Measurements from ENCODE around the gene HOXB8. TPM values are rescaled to one million over a fixed set of nuclear protein-coding genes. Genes with fewer than 3 reads are reported as not detected.

The HOXB8 gene
- total and polyA plus RNA-seq, 2 of the 13 experiments (the other 11 are each of a cell fraction or from before 2014, with no cell fraction given): not detected

DNA sequence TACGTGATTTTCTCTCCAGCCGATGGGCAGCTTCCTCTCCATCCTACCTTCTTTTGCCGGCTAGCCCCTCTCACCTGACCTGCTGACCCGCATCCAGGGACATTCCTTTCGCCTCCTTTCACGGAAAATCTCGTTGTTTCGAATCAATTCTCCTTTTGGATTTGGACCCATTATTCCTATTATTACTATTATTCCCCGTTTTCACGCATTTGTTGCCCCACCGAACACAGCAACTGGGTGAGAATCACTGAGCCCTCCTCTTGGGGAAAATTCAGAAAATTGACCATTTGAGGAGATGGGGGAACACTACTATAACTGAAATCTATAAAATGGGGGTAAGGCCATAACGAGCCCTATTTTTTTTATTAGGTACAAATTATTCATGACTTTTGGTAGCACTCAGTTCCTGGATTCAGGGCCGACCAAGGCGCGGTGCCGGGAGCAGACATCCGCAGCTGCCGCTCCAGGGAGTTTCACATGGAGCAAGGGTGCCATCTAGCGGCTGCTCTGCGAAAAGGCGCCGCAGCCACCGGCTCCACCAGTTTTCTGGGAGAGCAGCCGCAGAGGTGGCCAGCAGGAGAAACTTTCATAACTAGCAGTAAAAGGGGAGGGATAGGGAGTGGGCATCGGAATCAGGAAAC lies 3.3 kb upstream of the HOXB8 start (continued):
- TF ChIP-seq KDM2A (CRISPR knock-in tag; IDR thresholded peaks at IDR 0.05; ENCODE audit: borderline replicate concordance, low read depth) (peak; percentile 85; the same call in 1 of the 2 replicates), ZNF629 (CRISPR knock-in tag; conservative IDR thresholded peaks at IDR 0.05) (no peak), ZNF354B (CRISPR knock-in tag; IDR thresholded peaks at IDR 0.05) (no peak), ZNF501 (CRISPR knock-in tag; IDR thresholded peaks at IDR 0.05) (peak; percentile 76; the same call in 1 of the 2 replicates), CBX2 (IDR thresholded peaks at IDR 0.05; ENCODE audit: low read depth, low read length) (no peak), CBX2 (CRISPR knock-in tag; IDR thresholded peaks at IDR 0.05; ENCODE audit: low read depth) (peak; percentile 28; the same call in 1 of the 2 replicates), CHD2 (IDR thresholded peaks at IDR 0.05; ENCODE audit: low read depth, low read length) (no peak), IRF2 (CRISPR knock-in tag; IDR thresholded peaks at IDR 0.05) (peak; percentile 43; the same call in 1 of the 2 replicates), GTF2F1 (IDR thresholded peaks at IDR 0.05; ENCODE audit: low read length) (peak; percentile 34; the same call in 1 of the 2 replicates), CBFB (CRISPR knock-in tag; IDR thresholded peaks at IDR 0.05) (0 out of 2 replicates have a peak, but pooled peaks have one; percentile 32), RNF2 (conservative IDR thresholded peaks at IDR 0.05; ENCODE audit: low read depth) (peak; percentile 67; the same call in 1 of the 2 replicates), STAG1 (CRISPR knock-in tag; IDR thresholded peaks at IDR 0.05) (peak; percentile 94), RELA (CRISPR knock-in tag; IDR thresholded peaks at IDR 0.05) (peak; percentile 67; the same call in 1 of the 2 replicates), NFKB2 (CRISPR knock-in tag; IDR thresholded peaks at IDR 0.05; ENCODE audit: borderline replicate concordance) (peak; percentile 40; the same call in 1 of the 2 replicates), GATAD1 (CRISPR knock-in tag; IDR thresholded peaks at IDR 0.05) (0 out of 2 replicates have a peak, but pooled peaks have one; percentile 35), ZNF350 (CRISPR knock-in tag; IDR thresholded peaks at IDR 0.05; ENCODE audit: borderline replicate concordance, low read depth) (peak; percentile 60; the same call in 1 of the 2 replicates), ZFP36 (IDR thresholded peaks at IDR 0.05; ENCODE audit: borderline replicate concordance, low read depth, low read length, partially characterized antibody) (peak; percentile 72), TSC22D2 (CRISPR knock-in tag; IDR thresholded peaks at IDR 0.05; ENCODE audit: borderline replicate concordance) (0 out of 2 replicates have a peak, but pooled peaks have one; percentile 42), ETV5 (CRISPR knock-in tag; IDR thresholded peaks at IDR 0.05; ENCODE audit: borderline replicate concordance) (peak; percentile 44; the same call in 1 of the 2 replicates), MTF2 (CRISPR knock-in tag; IDR thresholded peaks at IDR 0.05; ENCODE audit: borderline replicate concordance) (peak; percentile 100), ZSCAN22 (CRISPR knock-in tag; IDR thresholded peaks at IDR 0.05) (no peak)
- TF ChIP-seq, protein P1, sequence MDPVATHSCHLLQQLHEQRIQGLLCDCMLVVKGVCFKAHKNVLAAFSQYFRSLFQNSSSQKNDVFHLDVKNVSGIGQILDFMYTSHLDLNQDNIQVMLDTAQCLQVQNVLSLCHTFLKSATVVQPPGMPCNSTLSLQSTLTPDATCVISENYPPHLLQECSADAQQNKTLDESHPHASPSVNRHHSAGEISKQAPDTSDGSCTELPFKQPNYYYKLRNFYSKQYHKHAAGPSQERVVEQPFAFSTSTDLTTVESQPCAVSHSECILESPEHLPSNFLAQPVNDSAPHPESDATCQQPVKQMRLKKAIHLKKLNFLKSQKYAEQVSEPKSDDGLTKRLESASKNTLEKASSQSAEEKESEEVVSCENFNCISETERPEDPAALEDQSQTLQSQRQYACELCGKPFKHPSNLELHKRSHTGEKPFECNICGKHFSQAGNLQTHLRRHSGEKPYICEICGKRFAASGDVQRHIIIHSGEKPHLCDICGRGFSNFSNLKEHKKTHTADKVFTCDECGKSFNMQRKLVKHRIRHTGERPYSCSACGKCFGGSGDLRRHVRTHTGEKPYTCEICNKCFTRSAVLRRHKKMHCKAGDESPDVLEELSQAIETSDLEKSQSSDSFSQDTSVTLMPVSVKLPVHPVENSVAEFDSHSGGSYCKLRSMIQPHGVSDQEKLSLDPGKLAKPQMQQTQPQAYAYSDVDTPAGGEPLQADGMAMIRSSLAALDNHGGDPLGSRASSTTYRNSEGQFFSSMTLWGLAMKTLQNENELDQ (CRISPR knock-in tag; IDR thresholded peaks at IDR 0.05; ENCODE audit: borderline replicate concordance): no peak
- TF ChIP-seq, protein P2, sequence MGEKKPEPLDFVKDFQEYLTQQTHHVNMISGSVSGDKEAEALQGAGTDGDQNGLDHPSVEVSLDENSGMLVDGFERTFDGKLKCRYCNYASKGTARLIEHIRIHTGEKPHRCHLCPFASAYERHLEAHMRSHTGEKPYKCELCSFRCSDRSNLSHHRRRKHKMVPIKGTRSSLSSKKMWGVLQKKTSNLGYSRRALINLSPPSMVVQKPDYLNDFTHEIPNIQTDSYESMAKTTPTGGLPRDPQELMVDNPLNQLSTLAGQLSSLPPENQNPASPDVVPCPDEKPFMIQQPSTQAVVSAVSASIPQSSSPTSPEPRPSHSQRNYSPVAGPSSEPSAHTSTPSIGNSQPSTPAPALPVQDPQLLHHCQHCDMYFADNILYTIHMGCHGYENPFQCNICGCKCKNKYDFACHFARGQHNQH (CRISPR knock-in tag; IDR thresholded peaks at IDR 0.05): peak; percentile 75; the same call in 1 of the 2 replicates
- TF ChIP-seq, protein P3, sequence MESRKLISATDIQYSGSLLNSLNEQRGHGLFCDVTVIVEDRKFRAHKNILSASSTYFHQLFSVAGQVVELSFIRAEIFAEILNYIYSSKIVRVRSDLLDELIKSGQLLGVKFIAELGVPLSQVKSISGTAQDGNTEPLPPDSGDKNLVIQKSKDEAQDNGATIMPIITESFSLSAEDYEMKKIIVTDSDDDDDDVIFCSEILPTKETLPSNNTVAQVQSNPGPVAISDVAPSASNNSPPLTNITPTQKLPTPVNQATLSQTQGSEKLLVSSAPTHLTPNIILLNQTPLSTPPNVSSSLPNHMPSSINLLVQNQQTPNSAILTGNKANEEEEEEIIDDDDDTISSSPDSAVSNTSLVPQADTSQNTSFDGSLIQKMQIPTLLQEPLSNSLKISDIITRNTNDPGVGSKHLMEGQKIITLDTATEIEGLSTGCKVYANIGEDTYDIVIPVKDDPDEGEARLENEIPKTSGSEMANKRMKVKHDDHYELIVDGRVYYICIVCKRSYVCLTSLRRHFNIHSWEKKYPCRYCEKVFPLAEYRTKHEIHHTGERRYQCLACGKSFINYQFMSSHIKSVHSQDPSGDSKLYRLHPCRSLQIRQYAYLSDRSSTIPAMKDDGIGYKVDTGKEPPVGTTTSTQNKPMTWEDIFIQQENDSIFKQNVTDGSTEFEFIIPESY (CRISPR knock-in tag; IDR thresholded peaks at IDR 0.05): 0 out of 2 replicates have a peak, but pooled peaks have one; percentile 37
- TF ChIP-seq, protein P4, sequence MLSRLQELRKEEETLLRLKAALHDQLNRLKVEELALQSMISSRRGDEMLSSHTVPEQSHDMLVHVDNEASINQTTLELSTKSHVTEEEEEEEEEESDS (CRISPR knock-in tag; IDR thresholded peaks at IDR 0.05; ENCODE audit: borderline replicate concordance): no peak

Data from HepG2 (cell line).